Stimulated activated CD4-positive, alpha-beta T cell treated with anti-CD3 and anti-CD28 coated beads, Interleukin-2, amount 100 ng/mL, for 48 hours (primary cell): ENCODE data around the gene PCBD1.

Experiments used
- DNase-seq, 2 donors: peaks; one replicate each; pipeline ENCODE4 v3.0.0-alpha.2; 2020

The PCBD1 gene

GRCh38 chr10:70901276-70901878 lies 13.0 kb upstream of the PCBD1 start:
- DNase-seq, result no peak

GRCh38 chr10:70899096-70899495 lies 10.7 kb upstream of the PCBD1 start:
- DNase-seq, result no peak

GRCh38 chr10:70898687-70899086 lies 10.3 kb upstream of the PCBD1 start:
- DNase-seq, result no peak

GRCh38 chr10:70896551-70896950 lies 8.2 kb upstream of the PCBD1 start:
- DNase-seq, result no peak

- no peak for DNase-seq
Measured at GRCh38 chr10:70894416-70894815, 6.1 kb upstream of the PCBD1 start.

- no peak for DNase-seq
Measured at GRCh38 chr10:70893227-70894006, 5.1 kb upstream of the PCBD1 start.

GRCh38 chr10:70892631-70893030 lies 4.3 kb upstream of the PCBD1 start:
- no peak for DNase-seq

- no peak for DNase-seq
Measured at GRCh38 chr10:70891627-70892026, 3.3 kb upstream of the PCBD1 start.

GRCh38 chr10:70890917-70891431 lies 2.6 kb upstream of the PCBD1 start:
- DNase-seq, result no peak

- no peak for DNase-seq
Measured at GRCh38 chr10:70889291-70889690, 926 bp upstream of the PCBD1 start.

GRCh38 chr10:70886921-70887665 lies 1.3 kb downstream of the PCBD1 start:
- no peak for DNase-seq

GRCh38 chr10:70885931-70886903 lies 2.1 kb downstream of the PCBD1 start:
- no peak for DNase-seq

GRCh38 chr10:70885481-70885880 lies 2.9 kb downstream of the PCBD1 start:
- no peak for DNase-seq

GRCh38 chr10:70884741-70885140 lies 3.6 kb downstream of the PCBD1 start:
- no peak for DNase-seq

GRCh38 chr10:70880077-70880534 lies 8.3 kb downstream of the PCBD1 start:
- DNase-seq, result peak; percentile 72

GRCh38 chr10:70879207-70879606 lies 9.2 kb downstream of the PCBD1 start:
- DNase-seq, result no peak

GRCh38 chr10:70874061-70874460 lies 14.3 kb downstream of the PCBD1 start:
- no peak for DNase-seq

- DNase-seq, result no peak
Measured at GRCh38 chr10:70872291-70872690, 16.1 kb downstream of the PCBD1 start.

GRCh38 chr10:70866424-70866823 lies 21.9 kb downstream of the PCBD1 start:
- DNase-seq, result no peak

GRCh38 chr10:70864935-70865334 lies 23.4 kb downstream of the PCBD1 start:
- no peak for DNase-seq

- DNase-seq, result no peak
Measured at GRCh38 chr10:70863470-70864160, 24.8 kb downstream of the PCBD1 start.
